ENCODE measurements around the gene KLF6.

DNA sequence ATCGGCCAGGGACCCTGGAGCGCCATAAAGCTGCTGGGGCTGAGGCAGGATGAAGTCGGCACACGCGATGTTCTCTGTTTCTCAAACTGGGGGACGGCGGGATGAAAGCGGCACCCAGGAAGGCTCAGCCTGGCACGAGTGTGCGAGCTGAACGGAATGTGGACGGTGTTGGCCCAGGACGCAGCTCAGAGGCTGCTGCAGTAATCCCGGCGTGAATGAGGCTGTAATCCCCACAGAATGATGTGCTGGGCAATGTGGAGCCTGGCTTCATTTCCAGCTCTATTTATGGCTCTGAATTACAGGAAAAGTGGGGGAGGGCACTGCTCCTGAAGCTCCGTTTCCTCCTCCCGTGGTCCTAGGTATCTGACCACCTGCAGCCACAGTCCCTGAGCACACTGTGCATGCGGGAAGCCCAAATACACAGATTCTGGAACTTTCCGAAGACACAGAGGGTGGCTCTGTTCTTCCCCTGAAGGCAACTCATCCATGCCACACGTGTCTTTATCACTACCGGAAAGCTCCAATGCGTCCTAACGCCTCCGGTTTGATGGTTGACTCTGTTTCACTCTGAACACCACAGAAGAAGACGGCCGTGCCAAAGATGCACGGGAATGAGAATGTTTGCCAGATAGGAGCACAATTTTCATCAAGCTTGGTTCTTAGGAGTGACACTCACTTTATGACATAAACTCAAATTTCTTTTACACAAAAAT is 37.6 kb downstream of the KLF6 start:
- TF ChIP-seq CTCF (IDR thresholded peaks at IDR 0.05; ENCODE audit: low read depth, low read length): no peak
- no peak for TF ChIP-seq EZH2phosphoT487 (IDR thresholded peaks at IDR 0.05; ENCODE audit: low read depth)
